Mucosa of gallbladder (tissue), 1 donor: ENCODE data around the gene FGGY. TPM values are rescaled to one million over a fixed set of nuclear protein-coding genes. Genes with fewer than 3 reads are reported as not detected.
A peak's percentile ranks its signal among the peaks of the same experiment; 100 is the strongest.
"Not testable (repeated sequence)": the region's sequence is repeated elsewhere in the genome, so short reads cannot be mapped to it uniquely, and the experiment has no call there.

ENCODE experiments used
- DNase-seq: peaks from one replicate; pipeline ENCODE4 v3.0.0-alpha.2; 2020; ENCODE audit warnings: low spot score
- total RNA-seq: library from RNA; stranded (reverse); gene quantifications from one replicate; pipeline ENCODE4 v1.2.1, GENCODE V29; 2021
- donor health status: DM: no; HTN: no; CAD: no.

Gene FGGY
- total RNA-seq, 1 donor from 2014 or later: 36.4 TPM

- DNase-seq: no peak
Observed at GRCh38 chr1:59698386-59698785, 401.5 kb downstream of the FGGY start.

GRCh38 chr1:59699227-59699847 is 402.4 kb downstream of the FGGY start:
- peak; percentile 20 for DNase-seq

GRCh38 chr1:59701376-59701775 is 404.5 kb downstream of the FGGY start:
- DNase-seq: no peak

GRCh38 chr1:59703226-59703917 is 406.5 kb downstream of the FGGY start:
- no peak for DNase-seq

- DNase-seq: no peak
Observed at GRCh38 chr1:59703918-59704378, 407.1 kb downstream of the FGGY start.

- DNase-seq: no peak
Observed at GRCh38 chr1:59704716-59705115, 407.8 kb downstream of the FGGY start.

- DNase-seq: no peak
Observed at GRCh38 chr1:59705466-59706302, 408.8 kb downstream of the FGGY start.

GRCh38 chr1:59706303-59706599 is 409.4 kb downstream of the FGGY start:
- no peak for DNase-seq

GRCh38 chr1:59707178-59707791 is 410.4 kb downstream of the FGGY start:
- DNase-seq: peak; percentile 22

GRCh38 chr1:59709333-59709732 is 412.4 kb downstream of the FGGY start:
- DNase-seq: no peak

GRCh38 chr1:59710920-59711319 is 414.0 kb downstream of the FGGY start:
- not testable (repeated sequence) for DNase-seq

- DNase-seq: no peak
Observed at GRCh38 chr1:59714219-59714618, 417.3 kb downstream of the FGGY start.

GRCh38 chr1:59714966-59715365 is 418.1 kb downstream of the FGGY start:
- no peak for DNase-seq

- DNase-seq: no peak
Observed at GRCh38 chr1:59716832-59717231, 419.9 kb downstream of the FGGY start.

GRCh38 chr1:59718064-59718988 is 421.4 kb downstream of the FGGY start:
- no peak for DNase-seq

GRCh38 chr1:59718989-59719360 is 422.1 kb downstream of the FGGY start:
- no peak for DNase-seq

GRCh38 chr1:59720326-59721115 is 423.6 kb downstream of the FGGY start:
- no peak for DNase-seq

GRCh38 chr1:59730302-59730701 is 433.4 kb downstream of the FGGY start:
- DNase-seq: no peak

GRCh38 chr1:59730759-59731478 is 434.0 kb downstream of the FGGY start:
- DNase-seq: peak; percentile 82

- DNase-seq: no peak
Observed at GRCh38 chr1:59731591-59731990, 434.7 kb downstream of the FGGY start.
